K562 (cell line): ENCODE data around the gene NCAM2. TPM values are rescaled to one million over a fixed set of nuclear protein-coding genes. Genes with fewer than 3 reads are reported as not detected.
A peak's percentile ranks its signal among the peaks of the same experiment; 100 is the strongest.

Experiments used
- ATAC-seq: fragments of 200-7000 bp; cut with Tn5 transposase; 3 replicates; pipeline ENCODE4 v1.9.1; 2020; ENCODE audit warnings: moderate library complexity
- BruUV-seq: library from RNA; stranded (reverse); fragments of 400-500 nt; replicated peaks from 2 replicates; lab custom pipeline; 2021; lab: Mats Ljungman, UMichigan
- CTCF ChIA-PET: fragments of 300-600 bp; formaldehyde crosslinking; extraction: SDS; loops from one replicate; lab custom pipeline; 2021; ENCODE audit warnings: low intra/inter-chr PET ratio; lab: Yijun Ruan, JAX
- POLR2A ChIA-PET: fragments of 300-600, 350-650 bp; sonication (Branson Sonifier 250); formaldehyde crosslinking; extraction: SDS; loops from one replicate; lab custom pipeline; 2021; ENCODE audit warnings: antibody characterized with exemption, inconsistent platforms; lab: Yijun Ruan, JAX
- DNase-seq, 4 experiments: peaks; one replicate each; pipeline versions ENCODE4 v3.0.0 to v3.0.0-alpha.2; 2011 to 2018; ENCODE audit warnings: low spot score in 3 of 4, mixed read lengths in 3 of 4; ENCODE audit errors: extremely low read depth in 1 of 4
- FAIRE-seq: peaks from 2 replicates; lab custom pipeline; 2011; peaks lifted over from hg19 to GRCh38; lab: Jason Lieb, UNC
- H2AFZ ChIP-seq: 2 replicates; pipeline ENCODE4 v1.6.0; 2011; ENCODE audit warnings: low read depth, low read length, control low read depth, inconsistent platforms
- H3K27ac ChIP-seq: fragments of 200-600 bp; 3 replicates; pipeline ENCODE4 v1.8.0; 2011; ENCODE audit warnings: low read depth, mild to moderate bottlenecking, control low read depth, inconsistent platforms, low read length, moderate library complexity, mixed read lengths; ENCODE audit errors: extremely low read depth
- H3K27me3 ChIP-seq, 2 experiments: fragments of 300-600 bp in 1 of 2; 2 replicates in 1 of 2; 3 replicates in 1 of 2; pipeline versions ENCODE4 v1.6.0 to v1.8.0; 2011; ENCODE audit warnings: inconsistent platforms in 2 of 2, low read length in 2 of 2, mild to moderate bottlenecking in 1 of 2, mixed read lengths in 1 of 2, moderate library complexity in 1 of 2; ENCODE audit not compliant: control insufficient read depth in 2 of 2, insufficient read depth in 2 of 2
- H3K36me3 ChIP-seq: fragments of 300-600 bp; 3 replicates; pipeline ENCODE4 v1.8.0; 2011; ENCODE audit warnings: mild to moderate bottlenecking, low read length, inconsistent platforms; ENCODE audit not compliant: control insufficient read depth, insufficient read depth
- H3K4me1 ChIP-seq, 2 experiments: fragments of 200-600 bp in 1 of 2; replicated peaks in 1 of 2; 2 replicates in 1 of 2; 3 replicates in 1 of 2; pipeline versions ENCODE4 v1.5.1 to v1.8.0; 2011; ENCODE audit warnings: inconsistent platforms in 2 of 2, low read length in 2 of 2, mild to moderate bottlenecking in 1 of 2, mixed read lengths in 1 of 2, moderate library complexity in 1 of 2; ENCODE audit not compliant: control insufficient read depth in 2 of 2, insufficient read depth in 2 of 2
- H3K4me2 ChIP-seq: 2 replicates; pipeline ENCODE4 v1.6.1; 2011; ENCODE audit warnings: low read length, control low read depth, inconsistent platforms, mixed read lengths; ENCODE audit not compliant: insufficient read depth
- H3K4me3 ChIP-seq: fragments of 200-600 bp; sonication (generic), shearing (Covaris generic); 2 replicates; pipeline ENCODE4 v1.5.1; 2016; ENCODE audit warnings: control low read depth, inconsistent platforms
- H3K79me2 ChIP-seq: fragments of 200-600 bp; 3 replicates; pipeline ENCODE4 v1.8.0; 2011; ENCODE audit warnings: low read length, inconsistent platforms; ENCODE audit not compliant: control insufficient read depth, insufficient read depth
- H3K9ac ChIP-seq, 2 experiments: 2 replicates each; pipeline versions ENCODE4 v1.6.0 to v1.6.1; 2011; ENCODE audit warnings: low read depth in 2 of 2, low read length in 2 of 2, control low read depth in 1 of 2, inconsistent platforms in 1 of 2, mild to moderate bottlenecking in 1 of 2, mixed read lengths in 1 of 2; ENCODE audit not compliant: insufficient read depth in 1 of 2
- H3K9me1 ChIP-seq: one replicate; pipeline ENCODE4 v1.6.0; 2011; ENCODE audit warnings: inconsistent platforms, mild to moderate bottlenecking, low read length, moderate library complexity; ENCODE audit not compliant: control insufficient read depth, insufficient read depth
- H3K9me3 ChIP-seq: replicated peaks from 2 replicates; pipeline ENCODE4 v1.5.1; 2011; ENCODE audit warnings: low read depth, low read length, inconsistent platforms; ENCODE audit not compliant: control insufficient read depth, insufficient read depth
- H4K20me1 ChIP-seq: replicated peaks from 2 replicates; pipeline ENCODE4 v1.6.1; 2011; ENCODE audit warnings: low read length, inconsistent platforms, mixed read lengths; ENCODE audit not compliant: control insufficient read depth, insufficient read depth
- ATF6 ChIP-seq: sonication (generic); formaldehyde crosslinking; IDR thresholded peaks from 2 replicates; pipeline ENCODE4 v1.4.0; 2020; ENCODE audit warnings: mild to moderate bottlenecking, missing genetic modification reagents
- BRF1 ChIP-seq: IDR thresholded peaks from 3 replicates; pipeline ENCODE4 v1.6.1; 2011; ENCODE audit warnings: borderline replicate concordance, mild to moderate bottlenecking; ENCODE audit not compliant: insufficient read length; ENCODE audit errors: extremely low read depth
- CC2D1A ChIP-seq: fragments of 450-650 bp; IDR thresholded peaks from 2 replicates; pipeline ENCODE4 v1.6.1; 2017; ENCODE audit warnings: mild to moderate bottlenecking
- CREB1 ChIP-seq, 2 experiments: sonication (generic) in 1 of 2; formaldehyde crosslinking in 1 of 2; IDR thresholded peaks; 2 replicates each; pipeline versions ENCODE4 v1.6.1 to v1.8.0; 2012 to 2022; ENCODE audit warnings: inconsistent platforms in 1 of 2, mild to moderate bottlenecking in 1 of 2, missing genetic modification reagents in 1 of 2, moderate library complexity in 1 of 2
- KLF16 ChIP-seq: IDR thresholded peaks from 2 replicates; pipeline ENCODE4 v1.6.1; 2016; ENCODE audit warnings: antibody characterized with exemption
- LARP7 ChIP-seq: fragments of 450-650 bp; IDR thresholded peaks from 2 replicates; pipeline ENCODE4 v1.6.1; 2016
- RFX1 ChIP-seq: fragments of 450-650 bp; IDR thresholded peaks from 2 replicates; pipeline ENCODE4 v1.6.1; 2016; ENCODE audit warnings: mild to moderate bottlenecking, moderate library complexity
- SAFB ChIP-seq: fragments of 200-400 bp; formaldehyde crosslinking; IDR thresholded peaks from 2 replicates; pipeline ENCODE4 v1.6.1; 2017; ENCODE audit warnings: low read depth, low read length, borderline replicate concordance
- ZBTB2 ChIP-seq: fragments of 450-650 bp; IDR thresholded peaks from 2 replicates; pipeline ENCODE4 v1.6.1; 2016; ENCODE audit warnings: antibody characterized with exemption
- ZNF449 ChIP-seq: fragments of 250-450 bp; sonication (Bioruptor Pico); IDR thresholded peaks from 2 replicates; pipeline ENCODE4 v1.8.0; 2022; ENCODE audit warnings: moderate library complexity, mild to moderate bottlenecking, inconsistent platforms
- ZNF583 ChIP-seq: fragments of 250-450 bp; sonication (Bioruptor Pico); IDR thresholded peaks from 2 replicates; pipeline ENCODE4 v1.4.0; 2020
- ZNF785 ChIP-seq: fragments of 250-450 bp; sonication (Bioruptor Pico); IDR thresholded peaks from 2 replicates; pipeline ENCODE4 v1.4.0; 2020; ENCODE audit warnings: mild to moderate bottlenecking
- WGBS: fragments of 100-300 bp; shearing (Covaris generic); methylation state at CpG from one replicate; pipeline ENCODE4 v1.1.6; 2016; ENCODE audit warnings: low coverage, mixed read lengths; ENCODE audit not compliant: insufficient coverage; ENCODE audit errors: missing lambda C conversion rate; 5-methylcytosine and 5-hydroxymethylcytosine counted together
- in situ Hi-C: fragments of 300-500 bp; cut with MboI; formaldehyde crosslinking; loops from 4 replicates; pipeline ENCODE4 v1.15.0; 2018; ENCODE audit warnings: inconsistent platforms, mixed read lengths
- intact Hi-C: fragments of 100-400 bp; cut with micrococcal nuclease; formaldehyde crosslinking; loops from 2 replicates; pipeline ENCODE4 v1.14.2; 2022
- polyA plus RNA-seq, 8 experiments: library from polyadenylated mRNA; depleted of rRNA in 4 of 8; stranded (reverse) in 5 of 8; unstranded in 3 of 8; fragments of >200 nt; fragmentation: Nextera tagmentation in 2 of 8; fragmentation: Illumina TruSeq in 1 of 8; extraction: Ambion mirVana in 2 of 8; extraction: Trizol in 1 of 8; gene quantifications; 2 replicates each; pipeline versions ENCODE4 v1.2.1 to v1.2.3, GENCODE V29; 2011 to 2014; ENCODE audit warnings: inconsistent platforms in 1 of 8, missing spikeins in 1 of 8
- total RNA-seq, 7 experiments: library from RNA; depleted of rRNA in 6 of 7; stranded (reverse); fragments of >200 nt in 6 of 7; fragmentation: Illumina TruSeq in 2 of 7; extraction: Trizol in 2 of 7; gene quantifications; 2 replicates each; pipeline versions ENCODE4 v1.2.1 to v1.2.3, GENCODE V29; 2011 to 2021; ENCODE audit warnings: low replicate concordance in 1 of 7

Gene NCAM2
- total and polyA plus RNA-seq, 9 of the 15 experiments (the other 6 are each of a cell fraction or from before 2014, with no cell fraction given) = 14.0 to 58.2 (median 27.8) TPM

- Histone ChIP-seq H4K20me1 (no peaks in the 10 kb centered on the region), H2AFZ (0 out of 2 replicates have a peak overlapping the region, but pooled peaks have one; percentile 47), H3K27ac (peak overlapping the region; percentile 10; the same call in 1 of the 3 replicates), H3K9me1 (no peaks in the 10 kb centered on the region), H3K27me3 (no peaks in the 10 kb centered on the region), H3K36me3 (0 out of 3 replicates have a peak, but pooled peaks cover 2% of the 10 kb centered on the region), H3K4me2 (no peak overlapping the region; the same call in 1 of the 2 replicates), H3K9ac (no peak overlapping the region), H3K9me3 (no peaks in the 10 kb centered on the region), H3K79me2 (peaks cover 19% of the 10 kb centered on the region), H3K4me1 (no peaks in the 10 kb centered on the region; a peak in 1 of 5 replicates), H3K4me3 (no peak overlapping the region)
- FAIRE-seq (peak; percentile 74), DNase-seq (peak in 1 of 4 experiments; percentile 4), ATAC-seq (peak; percentile 54)
- in situ Hi-C loops = no loop called here
- POLR2A ChIA-PET = interaction anchor here (1.6 kb wide), 1 partner anchor 17 kb away, joined by 4 read pairs; no protein-coding TSS in a partner anchor
- WGBS = 46% methylated on average over 6 of the region's 6 CpGs
- TF ChIP-seq BRF1 (no peak), RFX1 (peak; percentile 27; the same call in 1 of the 2 replicates)
- intact Hi-C loops = no loop called here
- CTCF ChIA-PET = no interaction called here
- BruUV-seq = no TSS peak
Observed at GRCh38 chr21:21268061-21268471, 269.9 kb downstream of the NCAM2 start.

- in situ Hi-C loops = no loop called here
- ATAC-seq = no peak
- TF ChIP-seq ZNF583 (CRISPR knock-in tag) (no peak), ZBTB2 (no peak), LARP7 (no peak), ZNF785 (CRISPR knock-in tag) (no peak), CREB1 (IDR thresholded peaks at IDR 0.05) (no peak), CREB1 (CRISPR knock-in tag; IDR thresholded peaks at IDR 0.05) (no peak), KLF16 (no peak), ATF6 (CRISPR knock-in tag) (no peak), CC2D1A (no peak), ZNF449 (CRISPR knock-in tag) (no peak), SAFB (no peak)
Observed at GRCh38 chr21:21268885-21269284, 270.7 kb downstream of the NCAM2 start.

More at GRCh38 chr21:21268885-21269284, 270.7 kb downstream of the NCAM2 start:
- Histone ChIP-seq H3K27ac (no peak overlapping the region), H3K4me1 (no peaks in the 10 kb centered on the region; a peak in 1 of 5 replicates), H4K20me1 (no peaks in the 10 kb centered on the region), H3K79me2 (peaks cover 19% of the 10 kb centered on the region), H3K9me1 (no peaks in the 10 kb centered on the region), H3K9ac (no peak overlapping the region), H3K4me2 (no peak overlapping the region), H3K27me3 (no peaks in the 10 kb centered on the region), H3K4me3 (no peak overlapping the region), H3K9me3 (no peaks in the 10 kb centered on the region), H2AFZ (no peak overlapping the region), H3K36me3 (0 out of 3 replicates have a peak, but pooled peaks cover 2% of the 10 kb centered on the region)
- no peak for DNase-seq
- no TSS peak for BruUV-seq
- POLR2A ChIA-PET = no interaction called here
- peak; percentile 40 for FAIRE-seq
- CTCF ChIA-PET = no interaction called here
- intact Hi-C loops = no loop called here
